ENCODE data around the gene PI4KA.

DNA sequence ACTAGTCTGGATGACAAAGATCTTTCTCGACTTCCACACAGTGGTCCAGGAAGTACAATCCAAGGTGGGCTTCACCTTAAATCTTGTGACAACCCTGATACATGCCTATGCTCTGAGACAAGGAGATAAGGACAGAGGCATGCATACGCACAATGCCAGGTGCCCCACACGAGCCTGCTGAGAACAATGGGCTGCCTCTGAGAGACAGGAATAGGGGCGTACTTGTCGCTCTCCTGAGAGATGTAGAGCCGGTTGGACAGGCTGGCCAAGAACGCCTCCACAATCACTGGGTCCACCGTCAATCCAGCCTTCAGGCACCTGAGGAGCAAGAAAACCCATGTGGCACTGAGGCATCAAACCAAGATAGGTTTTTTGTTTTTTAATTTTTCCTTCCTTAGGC is 59.2 kb downstream of the PI4KA start:
- TF ChIP-seq TCF12 (IDR thresholded peaks at IDR 0.05; ENCODE audit: low read depth) (peak; percentile 87), ZBTB7A (IDR thresholded peaks at IDR 0.05; ENCODE audit: low read depth) (peak; percentile 73; the same call in 1 of the 2 replicates), REST (IDR thresholded peaks at IDR 0.05; ENCODE audit: low read depth) (no peak), NFIC (IDR thresholded peaks at IDR 0.05) (peak; percentile 68), MAX (IDR thresholded peaks at IDR 0.05) (peak; percentile 90), TAF1 (IDR thresholded peaks at IDR 0.05; ENCODE audit: low read depth) (no peak; the same call in 1 of the 2 replicates), RAD21 (IDR thresholded peaks at IDR 0.05; ENCODE audit: low read depth) (no peak), USF1 (IDR thresholded peaks at IDR 0.05) (no peak; the same call in 1 of the 2 replicates), TEAD4 (IDR thresholded peaks at IDR 0.05) (peak; percentile 72), EGR1 (IDR thresholded peaks at IDR 0.05) (peak; percentile 90), CREB1 (IDR thresholded peaks at IDR 0.05; ENCODE audit: low read depth) (no peak), FOXM1 (IDR thresholded peaks at IDR 0.05; ENCODE audit: borderline replicate concordance, low read depth) (peak; percentile 50; the same call in 1 of the 2 replicates), YY1 (IDR thresholded peaks at IDR 0.05; ENCODE audit: low read depth) (0 out of 2 replicates have a peak, but pooled peaks have one; percentile 43), CEBPB (IDR thresholded peaks at IDR 0.05) (no peak)
